Testis (tissue), 3 donors: Measurements from ENCODE around the gene SMARCC2. TPM values are rescaled to one million over a fixed set of nuclear protein-coding genes. Genes with fewer than 3 reads are reported as not detected.

Source experiments
- DNase-seq: peaks from one replicate; pipeline ENCODE4 v3.0.0-alpha.2; 2019
- H3K27ac ChIP-seq, 2 donors: fragments of 200-600 bp; sonication (generic); one replicate each; pipeline ENCODE4 v1.5.1; 2019
- H3K27me3 ChIP-seq: fragments of 200-600 bp; sonication (generic); one replicate; pipeline ENCODE4 v1.5.1; 2019
- H3K36me3 ChIP-seq: fragments of 200-600 bp; sonication (generic); one replicate; pipeline ENCODE4 v1.5.1; 2017; ENCODE audit warnings: low read depth; ENCODE audit errors: missing control alignments
- H3K4me1 ChIP-seq: fragments of 200-600 bp; sonication (generic); one replicate; pipeline ENCODE4 v1.5.1; 2019
- H3K4me3 ChIP-seq, 2 donors: fragments of 200-600 bp; sonication (generic); one replicate each; pipeline ENCODE4 v1.5.1; 2017 to 2019
- H3K9me3 ChIP-seq: fragments of 200-600 bp; sonication (generic); one replicate; pipeline ENCODE4 v1.5.1; 2017
- CTCF ChIP-seq, 3 experiments: fragments of 450-650 bp in 2 of 3; fragments of 200-600 bp in 1 of 3; sonication (generic) in 1 of 3; IDR thresholded peaks; one replicate each; pipeline ENCODE4 v1.5.1; 2016 to 2019; ENCODE audit warnings: antibody characterized with exemption in 3 of 3, mild to moderate bottlenecking in 2 of 3, moderate library complexity in 1 of 3
- POLR2A ChIP-seq: fragments of 450-650 bp; IDR thresholded peaks from one replicate; pipeline ENCODE4 v1.6.1; 2017; ENCODE audit warnings: antibody characterized with exemption, mild to moderate bottlenecking, moderate library complexity
- WGBS, 2 donors: methylation state at CpG; one replicate each; pipeline ENCODE4 v1.1.5; 2018; 5-methylcytosine and 5-hydroxymethylcytosine counted together
- intact Hi-C: fragments of 100-400 bp; cut with DNase I; formaldehyde crosslinking; loops from one replicate; pipeline ENCODE4 v1.15.1; 2023; ENCODE audit warnings: low total_unique reads
- polyA plus RNA-seq: library from polyadenylated mRNA; stranded (reverse); fragments of 350-450 nt; fragmentation: Illumina TruSeq; extraction: RNeasy Lipid Tissue Mini Kit (QIAGEN cat#74804); gene quantifications from one replicate; pipeline ENCODE4 v1.2.3, GENCODE V29; 2014; ENCODE audit warnings: low read depth, low replicate concordance; ENCODE audit not compliant: insufficient read depth
- total RNA-seq, 2 donors: library from RNA; depleted of rRNA; stranded (reverse); fragments of >200 nt; gene quantifications; one replicate each; pipeline ENCODE4 v1.2.3, GENCODE V29; 2016

SMARCC2 gene
- total and polyA plus RNA-seq, 3 donors from 2014 or later, result 69.5 to 148 (median 106) TPM

- intact Hi-C loops, result no loop called here
- no peaks in the 10 kb centered on the region for H3K9me3 ChIP-seq
- TF ChIP-seq CTCF (IDR thresholded peaks at IDR 0.05) (no peak), POLR2A (no peak)
- no peak overlapping the region for H3K27ac ChIP-seq
- no peak overlapping the region for H3K4me3 ChIP-seq
- H3K27me3 ChIP-seq, result no peaks in the 10 kb centered on the region
- H3K4me1 ChIP-seq, result peaks cover 5% of the 10 kb centered on the region
- 86 to 93% methylated on average over 1 of the region's 1 CpG for whole genome bisulfite sequencing, 2 donors
- H3K36me3 ChIP-seq, result no peaks in the 10 kb centered on the region
- DNase-seq, result no peak
Measured at GRCh38 chr12:56114084-56114483, 75.2 kb downstream of the SMARCC2 start.

Other genes starting within 250 kb of the SMARCC2 start
- 10 to 100 TPM in 1 of 2 donors, 1 to 10 TPM in 1; 8.9 to 11.1 TPM for gene PMEL, start 223.4 kb downstream of the SMARCC2 start, total RNA-seq
- 8.2 TPM for gene PMEL, start 223.4 kb downstream of the SMARCC2 start, polyA plus RNA-seq
- 10 to 100 TPM; 16.5 to 20.3 TPM for gene CDK2, start 222.7 kb downstream of the SMARCC2 start, total RNA-seq
- gene CDK2, start 222.7 kb downstream of the SMARCC2 start, polyA plus RNA-seq, result 19.8 TPM
- 100 to 1,000 TPM; 144 to 198 TPM for gene RAB5B, start 215.4 kb downstream of the SMARCC2 start, total RNA-seq
- 139 TPM for gene RAB5B, start 215.4 kb downstream of the SMARCC2 start, polyA plus RNA-seq
- gene SUOX, start 192.2 kb downstream of the SMARCC2 start, total RNA-seq, result 10 to 100 TPM in 1 of 2 donors, 1 to 10 TPM in 1; 9.5 to 14.3 TPM
- gene SUOX, start 192.2 kb downstream of the SMARCC2 start, polyA plus RNA-seq, result 14.1 TPM
- gene IKZF4, start 168.4 kb downstream of the SMARCC2 start, total RNA-seq, result 10 to 100 TPM; 10.7 to 13.9 TPM
- gene IKZF4, start 168.4 kb downstream of the SMARCC2 start, polyA plus RNA-seq, result 17.7 TPM
- 100 to 1,000 TPM; 395 to 568 TPM for gene RPS26, start 147.6 kb downstream of the SMARCC2 start, total RNA-seq
- 197 TPM for gene RPS26, start 147.6 kb downstream of the SMARCC2 start, polyA plus RNA-seq
- 1 to 10 TPM; 3.3 to 9.8 TPM for gene ERBB3, start 109.3 kb downstream of the SMARCC2 start, total RNA-seq
- 6.1 TPM for gene ERBB3, start 109.3 kb downstream of the SMARCC2 start, polyA plus RNA-seq
- gene PA2G4, start 84.9 kb downstream of the SMARCC2 start, total RNA-seq, result 10 to 100 TPM; 61.0 to 81.4 TPM
- 190 TPM for gene PA2G4, start 84.9 kb downstream of the SMARCC2 start, polyA plus RNA-seq
- 1,000 to 10,000 TPM; 1,066 to 1,985 TPM for gene RPL41, start 72.8 kb downstream of the SMARCC2 start, total RNA-seq
- gene RPL41, start 72.8 kb downstream of the SMARCC2 start, polyA plus RNA-seq, result 2,323 TPM
- 10 to 100 TPM; 16.2 to 20.6 TPM for gene ZC3H10, start 71.2 kb downstream of the SMARCC2 start, total RNA-seq
- gene ZC3H10, start 71.2 kb downstream of the SMARCC2 start, polyA plus RNA-seq, result 12.4 TPM
- 10 to 100 TPM; 72.0 to 99.8 TPM for gene ESYT1, start 61.2 kb downstream of the SMARCC2 start, total RNA-seq
- gene ESYT1, start 61.2 kb downstream of the SMARCC2 start, polyA plus RNA-seq, result 50.8 TPM
- gene MYL6B, start 36.9 kb downstream of the SMARCC2 start, total RNA-seq, result 100 to 1,000 TPM; 229 to 428 TPM
- 480 TPM for gene MYL6B, start 36.9 kb downstream of the SMARCC2 start, polyA plus RNA-seq
- 1,000 to 10,000 TPM in 1 of 2 donors, 100 to 1,000 TPM in 1; 939 to 1,373 TPM for gene MYL6, start 31.1 kb downstream of the SMARCC2 start, total RNA-seq
- gene MYL6, start 31.1 kb downstream of the SMARCC2 start, polyA plus RNA-seq, result 1,271 TPM
- 10 to 100 TPM; 63.7 to 70.2 TPM for gene RNF41, start 32.4 kb upstream of the SMARCC2 start, total RNA-seq
- gene RNF41, start 32.4 kb upstream of the SMARCC2 start, polyA plus RNA-seq, result 49.3 TPM
- 10 to 100 TPM; 27.5 to 30.4 TPM for gene NABP2, start 34.9 kb upstream of the SMARCC2 start, total RNA-seq
- gene NABP2, start 34.9 kb upstream of the SMARCC2 start, polyA plus RNA-seq, result 40.8 TPM
- gene SLC39A5, start 40.6 kb upstream of the SMARCC2 start, total RNA-seq, result under 1 TPM in 1 of 2 donors, not detected in 1; 0.87 TPM
- 3.9 TPM for gene SLC39A5, start 40.6 kb upstream of the SMARCC2 start, polyA plus RNA-seq
- 10 to 100 TPM; 26.8 to 32.3 TPM for gene ANKRD52, start 68.9 kb upstream of the SMARCC2 start, total RNA-seq
- gene ANKRD52, start 68.9 kb upstream of the SMARCC2 start, polyA plus RNA-seq, result 20.1 TPM
- gene COQ10A, start 77.5 kb upstream of the SMARCC2 start, total RNA-seq, result 10 to 100 TPM; 24.2 to 26.9 TPM
- gene COQ10A, start 77.5 kb upstream of the SMARCC2 start, polyA plus RNA-seq, result 10.6 TPM
- gene CS, start 110.8 kb upstream of the SMARCC2 start, total RNA-seq, result 10 to 100 TPM; 67.8 to 70.2 TPM
- gene CS, start 110.8 kb upstream of the SMARCC2 start, polyA plus RNA-seq, result 63.8 TPM
- gene CNPY2, start 126.5 kb upstream of the SMARCC2 start, total RNA-seq, result 10 to 100 TPM; 62.4 to 63.3 TPM
- 82.5 TPM for gene CNPY2, start 126.5 kb upstream of the SMARCC2 start, polyA plus RNA-seq
- gene PAN2, start 144.5 kb upstream of the SMARCC2 start, total RNA-seq, result 100 to 1,000 TPM; 105 to 155 TPM
- gene PAN2, start 144.5 kb upstream of the SMARCC2 start, polyA plus RNA-seq, result 119 TPM
- 1 to 10 TPM; 8.1 to 8.4 TPM for gene IL23A, start 149.4 kb upstream of the SMARCC2 start, total RNA-seq
- gene IL23A, start 149.4 kb upstream of the SMARCC2 start, polyA plus RNA-seq, result 34.9 TPM
- 100 to 1,000 TPM; 110 to 122 TPM for gene STAT2, start 170.6 kb upstream of the SMARCC2 start, total RNA-seq
- 57.0 TPM for gene STAT2, start 170.6 kb upstream of the SMARCC2 start, polyA plus RNA-seq
- gene APOF, start 173.4 kb upstream of the SMARCC2 start, total RNA-seq, result not detected
- gene APOF, start 173.4 kb upstream of the SMARCC2 start, polyA plus RNA-seq, result not detected